GM19351 (cell line): ENCODE data around the gene CIAO1.
A peak's percentile ranks its signal among the peaks of the same experiment; 100 is the strongest.
"Not testable (repeated sequence)": the region's sequence is repeated elsewhere in the genome, so short reads cannot be mapped to it uniquely, and the experiment has no call there.

Experiments
- ATAC-seq: cut with Tn5 transposase; IDR thresholded peaks from one replicate; pipeline ENCODE4 v1.9.1; 2021; ENCODE audit warnings: mild to moderate bottlenecking, moderate library complexity; ENCODE audit not compliant: unreplicated experiment

The CIAO1 gene

DNA sequence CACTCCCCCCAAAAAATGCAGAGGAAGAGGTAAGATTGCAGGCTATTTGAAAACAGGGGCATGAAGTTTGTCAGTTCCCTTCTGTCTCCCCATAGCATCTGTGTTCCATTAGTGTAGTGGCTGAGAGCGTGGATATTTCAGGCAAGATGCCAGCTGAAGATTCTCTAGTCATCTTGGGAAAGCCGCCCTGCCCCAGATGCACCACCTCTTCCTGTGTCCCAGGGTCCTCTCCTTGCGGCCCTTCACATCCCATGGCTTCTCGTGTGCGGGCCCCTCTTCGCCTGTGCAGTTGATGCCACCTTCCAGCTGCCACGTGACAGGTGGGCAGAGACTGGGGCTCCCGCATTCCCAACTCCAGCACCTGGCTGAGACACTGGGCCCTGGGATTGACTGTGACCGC, 16.4 kb upstream of the CIAO1 start:
- ATAC-seq: no peak

DNA sequence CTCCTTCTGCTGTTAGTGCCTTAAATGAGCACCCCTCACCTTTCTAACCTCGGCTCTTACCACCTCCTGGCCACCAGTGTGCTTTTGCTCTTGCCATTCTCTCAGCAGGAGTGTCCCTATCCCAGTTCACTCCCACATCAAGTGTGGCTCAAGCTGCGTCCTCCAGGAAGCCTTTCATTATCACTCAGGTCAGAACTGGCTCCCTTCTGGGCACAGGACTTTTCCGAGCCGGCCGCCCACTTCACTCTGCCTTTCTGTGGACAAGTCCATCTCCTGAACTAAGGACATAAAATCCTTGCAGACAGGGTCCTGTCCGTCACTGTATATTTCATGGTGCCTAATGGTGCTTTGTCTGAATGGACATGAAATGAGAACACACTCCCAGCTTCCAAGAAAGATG, 15.8 kb upstream of the CIAO1 start:
- ATAC-seq: no peak

- no peak for ATAC-seq
Observed at GRCh38 chr2:96251721-96252292, 14.2 kb upstream of the CIAO1 start.

- ATAC-seq: no peak
Observed at GRCh38 chr2:96252526-96252925, 13.5 kb upstream of the CIAO1 start.

DNA sequence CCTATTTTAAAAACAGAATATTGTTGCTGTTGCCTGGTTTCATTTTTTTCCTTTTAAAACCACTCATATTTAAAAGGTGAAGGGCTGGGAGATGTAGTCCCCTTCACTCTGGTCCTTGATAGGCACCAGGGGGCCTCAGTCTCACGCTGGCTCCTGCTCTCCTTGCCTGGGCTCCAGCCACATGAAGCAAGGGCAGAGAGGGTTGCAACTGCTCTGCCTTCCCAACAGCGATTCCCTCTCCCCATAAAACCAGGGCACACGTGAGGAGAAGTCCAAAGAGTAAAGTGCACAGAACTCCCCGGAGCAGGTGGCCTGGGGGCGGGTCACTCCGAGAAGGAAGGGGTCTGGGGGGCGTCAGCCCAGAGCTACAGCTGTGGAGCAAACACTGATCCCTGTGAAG, 13.0 kb upstream of the CIAO1 start:
- ATAC-seq: no peak

DNA sequence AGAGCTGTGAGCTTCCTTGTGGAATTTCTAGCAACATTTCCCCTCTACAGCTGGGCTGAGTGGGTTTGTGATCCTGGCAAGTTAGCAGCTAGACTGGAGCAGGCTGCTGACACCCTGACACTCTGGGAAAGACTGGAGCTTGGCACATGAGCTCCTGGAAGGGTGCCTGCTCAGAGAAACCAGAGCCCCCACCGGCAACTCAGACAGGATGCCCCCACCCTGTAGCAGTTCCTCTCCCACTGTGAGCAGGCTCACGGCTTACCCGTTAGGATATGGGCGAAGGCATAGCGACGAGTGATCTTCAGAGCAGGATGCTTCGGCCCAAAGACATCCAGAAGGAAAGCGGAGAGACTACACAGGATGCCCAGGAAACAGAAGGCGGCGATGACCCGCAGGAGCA, 11.5 kb upstream of the CIAO1 start:
- ATAC-seq: no peak

GRCh38 chr2:96256611-96257113, 9.4 kb upstream of the CIAO1 start:
- ATAC-seq: no peak

DNA sequence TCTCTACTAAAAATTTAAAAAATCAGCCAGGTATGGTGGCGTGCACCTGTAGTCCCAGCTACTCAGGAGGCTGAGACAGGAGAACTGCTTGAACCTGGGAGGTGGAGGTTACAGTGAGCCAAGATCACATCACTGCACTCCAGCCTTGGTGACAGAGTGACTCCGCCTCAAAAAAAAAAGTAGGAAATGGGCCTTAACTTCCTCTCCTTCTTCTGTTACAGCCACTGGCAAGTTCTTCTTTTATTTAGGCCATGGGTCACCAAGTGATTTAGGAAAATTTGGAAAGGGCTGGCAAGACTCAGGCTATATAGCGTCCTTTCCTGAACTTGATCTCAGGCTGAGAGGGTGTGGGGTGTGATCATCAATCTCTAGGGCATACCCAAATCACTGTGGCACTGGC, 8.3 kb upstream of the CIAO1 start:
- not testable (repeated sequence) for ATAC-seq

DNA sequence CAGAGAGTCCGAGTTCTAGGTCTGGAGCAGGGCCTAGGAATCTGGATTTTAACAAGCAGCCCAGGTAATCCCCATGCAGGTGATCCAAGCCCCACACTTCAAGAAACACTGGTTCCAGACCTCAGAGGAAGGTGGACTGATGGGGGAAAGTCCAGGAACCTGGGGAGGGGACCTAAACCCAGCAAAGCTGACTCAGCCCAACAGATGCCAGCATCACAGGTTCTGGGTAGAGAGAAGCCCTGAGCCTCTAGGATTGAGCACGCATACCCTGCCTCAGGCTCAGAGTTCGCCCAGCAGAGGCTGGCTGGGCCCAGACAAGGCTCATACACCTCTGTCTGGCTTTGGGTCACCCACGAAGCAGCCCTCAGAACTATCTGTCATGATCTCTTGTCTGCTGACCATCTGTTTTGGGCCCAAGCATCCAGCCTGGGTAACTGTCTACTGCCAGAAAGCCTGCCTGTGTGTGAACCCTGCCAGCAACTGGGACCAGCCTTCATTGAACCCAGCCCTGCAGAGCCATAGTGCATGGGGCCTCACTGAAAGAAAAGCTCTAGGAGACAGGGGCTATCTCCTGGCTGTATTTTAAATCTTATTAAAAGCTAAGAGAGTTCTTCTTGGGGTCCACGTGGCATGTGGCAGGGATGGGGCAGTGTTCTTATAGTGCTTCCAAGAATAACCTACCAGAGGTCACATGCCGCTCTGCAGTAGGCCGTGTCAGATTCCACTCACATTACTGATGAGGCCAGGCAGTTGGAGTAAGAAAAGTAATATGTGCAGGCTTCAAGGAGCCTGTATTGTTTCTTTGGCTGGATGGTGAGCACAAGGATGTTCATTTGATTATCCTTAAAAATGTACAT, 7.6 kb upstream of the CIAO1 start:
- no peak for ATAC-seq

DNA sequence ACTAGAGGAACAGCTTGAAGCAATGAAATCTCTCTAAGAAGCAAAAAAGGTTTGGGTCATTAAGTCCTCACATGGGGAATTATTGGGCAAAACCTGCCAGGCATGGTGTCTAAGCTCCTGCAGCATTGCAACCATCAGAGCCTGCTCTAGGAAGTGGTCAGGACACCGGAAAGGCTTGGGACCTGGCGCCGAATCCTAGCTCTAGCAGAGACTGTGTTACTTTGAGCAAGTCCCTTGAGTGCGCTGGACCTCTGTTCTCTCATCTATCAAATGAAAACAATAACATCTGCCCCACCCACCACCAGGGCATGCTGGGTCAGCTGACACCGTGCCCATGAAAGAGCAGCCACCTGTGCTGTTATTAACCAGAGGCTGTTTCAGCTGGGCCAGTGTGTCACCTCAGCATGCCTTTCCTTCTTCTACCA, 6.5 kb upstream of the CIAO1 start:
- ATAC-seq: no peak

DNA sequence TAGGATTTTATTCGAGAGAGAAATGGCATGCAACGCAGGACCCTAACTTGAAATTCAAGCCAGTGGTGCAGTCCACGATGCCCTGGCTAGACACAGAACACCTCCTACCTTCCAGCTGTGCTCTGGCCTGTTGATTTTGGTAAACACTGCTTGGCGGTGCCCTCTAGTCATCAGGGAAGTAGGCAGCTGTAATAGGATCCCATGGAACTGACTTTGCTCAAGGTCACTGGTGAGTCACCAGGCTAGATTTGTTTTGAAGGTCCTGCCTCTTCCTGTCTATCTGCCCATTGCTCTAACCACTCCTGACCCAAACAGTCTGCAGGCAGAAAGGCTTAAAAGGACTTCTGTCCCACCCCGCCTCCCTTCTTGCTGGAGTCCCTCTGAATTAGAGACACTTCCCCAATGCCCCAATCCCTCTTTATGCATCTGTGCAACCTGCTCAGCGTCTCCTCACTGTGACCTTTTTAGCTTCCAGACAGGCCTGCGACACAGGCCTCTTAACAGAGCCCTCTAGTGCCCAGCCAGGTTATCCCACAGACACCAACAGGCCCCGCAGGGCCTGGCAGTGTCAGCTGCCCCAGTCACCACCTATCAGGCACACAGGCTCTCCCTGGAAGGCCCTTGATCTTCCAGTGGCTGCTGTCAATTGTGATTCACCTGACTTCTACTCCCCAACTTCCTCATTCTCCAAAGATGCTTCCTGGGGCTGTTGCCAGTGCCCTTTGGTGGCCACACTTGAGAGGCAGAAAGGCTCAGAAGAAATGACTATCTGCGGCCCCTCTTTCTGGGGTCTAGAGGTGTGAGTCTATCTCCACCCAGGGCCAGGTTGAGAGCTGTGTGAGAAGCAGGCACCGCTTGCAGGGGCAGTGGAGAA, 5.4 kb upstream of the CIAO1 start:
- ATAC-seq: peak; percentile 42

DNA sequence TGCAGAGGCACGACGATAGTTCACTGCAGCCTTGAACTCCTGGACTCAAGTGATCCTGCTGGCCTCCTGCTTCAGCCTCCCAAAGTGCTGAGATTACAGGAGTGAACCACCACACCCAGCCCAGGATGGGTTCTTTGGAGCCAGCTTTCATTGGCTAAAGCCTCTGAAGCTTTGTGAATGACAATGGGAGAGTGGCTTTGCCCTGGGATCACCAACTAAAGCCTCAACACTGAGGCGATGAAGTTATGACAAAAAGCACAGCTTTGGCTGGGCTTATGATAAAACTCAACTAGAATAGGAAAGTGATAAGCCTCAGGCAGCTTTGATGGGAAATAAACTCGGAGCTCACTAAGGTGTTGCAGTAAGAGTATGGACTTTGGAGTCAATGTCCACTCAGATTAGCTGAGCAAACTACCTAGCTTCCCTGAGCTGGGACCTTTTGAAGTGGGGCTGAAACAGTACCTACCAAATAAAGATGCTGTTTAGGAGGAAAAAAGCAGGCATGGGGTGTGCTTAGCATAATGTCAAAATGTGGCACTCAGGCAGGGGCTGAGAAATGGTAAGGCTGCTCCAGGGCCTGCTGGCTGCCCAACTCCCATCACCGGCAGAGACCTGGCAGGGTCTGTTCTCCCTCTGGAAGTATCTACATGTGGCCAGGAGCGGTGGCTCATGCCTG, 4.6 kb upstream of the CIAO1 start:
- ATAC-seq: no peak

DNA sequence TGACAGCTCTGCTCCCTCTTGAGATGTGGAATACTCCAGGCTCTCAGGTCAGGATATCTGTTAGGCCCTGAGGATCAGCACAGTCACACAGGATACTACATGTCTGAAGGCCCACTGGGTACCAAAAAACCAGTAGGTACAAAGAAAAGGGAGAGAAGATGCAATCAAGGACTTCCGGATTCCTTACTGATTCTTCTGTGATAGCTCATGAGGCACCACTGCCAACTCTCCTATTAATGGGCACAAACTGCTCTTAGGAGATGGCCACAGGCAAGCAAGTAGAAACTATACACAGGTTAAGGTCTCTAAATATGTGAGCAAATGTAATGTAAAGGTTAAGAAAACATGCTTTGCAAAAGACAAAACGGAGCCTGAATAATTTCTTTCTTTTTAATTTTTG, 3.7 kb upstream of the CIAO1 start:
- ATAC-seq: no peak

GRCh38 chr2:96264086-96264485, 1.9 kb upstream of the CIAO1 start:
- no peak for ATAC-seq

DNA sequence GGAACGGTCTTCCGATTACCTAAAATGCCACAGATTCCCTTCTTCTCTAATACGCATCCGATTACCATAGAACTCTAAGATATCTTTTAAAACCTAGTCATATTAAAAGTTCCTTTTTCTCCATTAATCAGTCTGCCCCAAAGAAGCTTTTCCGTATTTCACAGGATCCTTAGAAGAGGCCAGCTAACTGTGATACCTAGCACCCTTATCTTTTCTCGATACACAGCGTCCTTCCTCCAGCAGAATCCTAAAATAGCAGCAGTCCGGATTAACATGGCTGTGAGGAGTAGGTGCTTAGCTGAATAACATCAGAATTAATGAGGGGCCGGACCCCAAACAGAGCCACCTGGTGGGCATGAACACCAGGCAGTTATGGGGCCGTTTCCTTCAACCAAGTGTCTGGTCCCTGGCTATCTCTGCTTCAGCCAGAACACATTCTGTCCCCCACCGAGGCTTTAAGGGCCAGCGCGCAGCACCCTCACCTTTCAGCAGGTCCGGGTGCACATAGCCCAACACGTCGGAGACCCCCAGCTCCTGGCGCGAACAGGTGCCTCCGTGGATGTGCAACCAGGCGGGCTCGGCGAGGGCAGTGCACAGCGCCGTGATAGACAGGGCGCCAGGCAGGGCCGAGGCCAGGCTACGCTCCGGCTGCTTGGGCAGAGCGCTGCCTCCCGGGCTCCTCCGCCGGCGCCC, 1.2 kb upstream of the CIAO1 start:
- no peak for ATAC-seq

GRCh38 chr2:96265349-96265839, 631 bp upstream of the CIAO1 start:
- ATAC-seq: peak; percentile 18

- ATAC-seq: no peak
Observed at GRCh38 chr2:96267159-96267971, 1.3 kb downstream of the CIAO1 start.

DNA sequence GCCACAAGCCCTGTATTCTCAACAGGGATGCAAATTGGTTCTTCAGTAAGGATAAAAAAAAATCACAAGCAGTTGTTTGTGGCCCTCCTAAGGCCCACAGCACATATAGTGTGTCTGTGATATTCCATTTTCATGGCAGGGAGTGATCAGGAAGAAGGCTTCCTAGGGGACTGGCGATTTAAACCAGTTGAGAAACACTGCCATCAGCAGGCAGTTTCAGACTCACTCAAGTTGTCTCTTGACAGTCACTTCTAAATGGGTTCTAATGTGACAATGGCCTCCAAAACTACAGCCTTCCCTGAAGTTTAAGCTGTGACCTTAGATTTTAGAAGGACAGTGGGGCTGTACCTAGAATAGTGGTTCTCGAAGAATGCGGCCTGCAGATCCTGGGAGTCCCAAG, 6.0 kb downstream of the CIAO1 start:
- ATAC-seq: no peak

DNA sequence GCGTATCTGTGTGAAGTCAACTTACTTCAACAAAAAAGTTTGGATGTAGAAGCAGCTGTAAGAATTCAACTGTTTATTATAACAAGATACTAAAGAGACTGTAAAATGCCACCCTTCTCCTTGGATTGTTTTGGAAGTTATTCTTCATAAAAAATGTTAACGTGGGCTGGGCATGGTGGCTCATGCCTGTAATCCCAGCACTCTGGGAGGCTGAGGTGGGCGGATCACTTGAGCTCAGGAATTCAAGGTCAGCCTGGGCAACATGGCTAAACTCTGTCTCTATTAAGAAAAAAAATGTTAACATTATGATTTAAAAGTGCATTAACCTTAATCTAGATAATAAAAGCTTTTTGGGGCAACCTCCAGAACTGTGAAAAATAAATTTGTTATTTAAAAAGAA, 7.7 kb downstream of the CIAO1 start:
- ATAC-seq: no peak
